H1 (cell line): ENCODE measurements around the gene ERC1.

ENCODE experiments used
- EP300 ChIP-seq, 2 experiments: IDR thresholded peaks; 1 replicate in 1 of 2; 2 replicates in 1 of 2; pipeline ENCODE4 v1.6.1; 2011 to 2012; ENCODE audit warnings: low read depth in 2 of 2, low read length in 2 of 2, mild to moderate bottlenecking in 2 of 2, borderline replicate concordance in 1 of 2, inconsistent platforms in 1 of 2, moderate library complexity in 1 of 2
- HDAC6 ChIP-seq: IDR thresholded peaks from one replicate; pipeline ENCODE4 v1.7.1; 2012; ENCODE audit warnings: low read depth, mild to moderate bottlenecking, inconsistent platforms, low read length, moderate library complexity
- POLR2A ChIP-seq, 2 experiments: IDR thresholded peaks; 1 replicate in 1 of 2; 2 replicates in 1 of 2; pipeline ENCODE4 v1.6.1; 2011; ENCODE audit warnings: low read depth in 2 of 2, low read length in 2 of 2, mild to moderate bottlenecking in 2 of 2; ENCODE audit errors: control extremely low read depth in 1 of 2

GRCh38 chr12:1162081-1162760 lies 171.2 kb downstream of the ERC1 start:
- TF ChIP-seq POLR2A (IDR thresholded peaks at IDR 0.05; ENCODE audit: control extremely low read depth in 1 of 2, low read depth in 2 of 2, low read length in 2 of 2) (no peak), EP300 (IDR thresholded peaks at IDR 0.05; ENCODE audit: borderline replicate concordance in 1 of 2, low read depth in 2 of 2, low read length in 2 of 2) (no peak), HDAC6 (no peak)
